GM23338 (cell line): Measurements from ENCODE around the gene C16orf74. TPM values are rescaled to one million over a fixed set of nuclear protein-coding genes. Genes with fewer than 3 reads are reported as not detected.
A peak's percentile ranks its signal among the peaks of the same experiment; 100 is the strongest.

Experiments used
- ATAC-seq: fragments of 200-7000 bp; cut with Tn5 transposase; 3 replicates; pipeline ENCODE4 v1.9.1; 2020
- DNase-seq: peaks from one replicate; pipeline ENCODE4 v3.0.0-alpha.2; 2015; ENCODE audit warnings: low spot score
- H2AFZ ChIP-seq: fragments of 200-600 bp; sonication (generic); 2 replicates; pipeline ENCODE4 v1.8.0; 2016; ENCODE audit warnings: antibody characterized with exemption, mild to moderate bottlenecking, moderate library complexity
- H3F3A ChIP-seq: fragments of 200-600 bp; sonication (generic); replicated peaks from 2 replicates; pipeline ENCODE4 v1.8.0; 2017; ENCODE audit warnings: antibody characterized with exemption, mixed run types, low read depth
- H3K27ac ChIP-seq: fragments of 200-600 bp; sonication (generic); 2 replicates; pipeline ENCODE4 v1.6.1; 2016; ENCODE audit warnings: low read depth
- H3K27me3 ChIP-seq: fragments of 200-600 bp; sonication (generic); 2 replicates; pipeline ENCODE4 v1.8.0; 2016; ENCODE audit warnings: mild to moderate bottlenecking, mixed run types, moderate library complexity; ENCODE audit not compliant: insufficient read depth
- H3K36me3 ChIP-seq: fragments of 200-600 bp; sonication (generic); 2 replicates; pipeline ENCODE4 v1.8.0; 2016; ENCODE audit warnings: mild to moderate bottlenecking; ENCODE audit not compliant: insufficient read depth
- H3K4me1 ChIP-seq: fragments of 200-600 bp; sonication (generic); 2 replicates; pipeline ENCODE4 v1.8.0; 2016; ENCODE audit warnings: mild to moderate bottlenecking, moderate library complexity; ENCODE audit not compliant: insufficient read depth
- H3K4me2 ChIP-seq: fragments of 200-600 bp; sonication (generic); 2 replicates; pipeline ENCODE4 v1.7.1; 2017; ENCODE audit warnings: mixed run types
- H3K4me3 ChIP-seq: fragments of 200-600 bp; sonication (generic); 2 replicates; pipeline ENCODE4 v1.6.1; 2016; ENCODE audit warnings: mixed run types
- H3K79me2 ChIP-seq: fragments of 200-600 bp; sonication (generic); replicated peaks from 2 replicates; pipeline ENCODE4 v1.8.0; 2017; ENCODE audit warnings: mild to moderate bottlenecking; ENCODE audit not compliant: insufficient read depth
- H3K9me2 ChIP-seq: fragments of 200-600 bp; sonication (generic); 2 replicates; pipeline ENCODE4 v1.8.0; 2017; ENCODE audit not compliant: insufficient read depth
- H4K20me1 ChIP-seq: fragments of 200-600 bp; sonication (generic); replicated peaks from 2 replicates; pipeline ENCODE4 v1.8.0; 2017; ENCODE audit warnings: mild to moderate bottlenecking; ENCODE audit not compliant: insufficient read depth
- H3K27ac Mint-ChIP-seq: 2 replicates; pipeline ENCODE4 v1.8.0; 2020; ENCODE audit warnings: inconsistent platforms, mild to moderate bottlenecking, moderate library complexity, mixed read lengths
- H3K27me3 Mint-ChIP-seq: 3 replicates; pipeline ENCODE4 v1.8.0; 2022; ENCODE audit warnings: low read depth, mild to moderate bottlenecking, moderate library complexity, mixed read lengths, inconsistent platforms; ENCODE audit not compliant: insufficient read depth, poor library complexity
- H3K36me3 Mint-ChIP-seq: 3 replicates; pipeline ENCODE4 v1.8.0; 2021; ENCODE audit warnings: low read depth, mild to moderate bottlenecking, inconsistent platforms, moderate library complexity, mixed read lengths
- H3K4me1 Mint-ChIP-seq: 3 replicates; pipeline ENCODE4 v1.8.0; 2020; ENCODE audit warnings: mild to moderate bottlenecking, inconsistent platforms, mixed read lengths
- H3K4me3 Mint-ChIP-seq: 3 replicates; pipeline ENCODE4 v1.8.0; 2021; ENCODE audit warnings: moderate library complexity, mild to moderate bottlenecking, inconsistent platforms, mixed read lengths
- H3K9me3 Mint-ChIP-seq: 3 replicates; pipeline ENCODE4 v1.8.0; 2020; ENCODE audit warnings: moderate library complexity, mild to moderate bottlenecking, inconsistent platforms, mixed read lengths
- EZH2phosphoT487 ChIP-seq: fragments of 200-600 bp; sonication (generic); IDR thresholded peaks from one replicate; pipeline ENCODE4 v1.8.1; 2018; ENCODE audit warnings: antibody characterized with exemption; ENCODE audit not compliant: unreplicated experiment
- JUNB ChIP-seq: IDR thresholded peaks from one replicate; pipeline ENCODE4 v1.6.1; 2016; ENCODE audit warnings: antibody characterized with exemption; ENCODE audit not compliant: unreplicated experiment
- POLR2AphosphoS5 ChIP-seq: IDR thresholded peaks from 2 replicates; pipeline ENCODE4 v1.6.1; 2016; ENCODE audit warnings: antibody characterized with exemption, low read depth
- polyA plus RNA-seq: library from polyadenylated mRNA; unstranded; fragments of >200 nt; fragmentation: Nextera tagmentation; extraction: Ambion mirVana; gene quantifications from 2 replicates; pipeline ENCODE4 v1.2.1, GENCODE V29; 2016
- total RNA-seq: library from RNA; depleted of rRNA; stranded (reverse); fragments of >200 nt; shearing (Covaris generic); gene quantifications from 2 replicates; pipeline ENCODE4 v1.2.3, GENCODE V29; 2014
- TF ChIP-seq, protein P1 (sequence below): IDR thresholded peaks from 2 replicates; pipeline ENCODE4 v1.6.1; 2016; ENCODE audit warnings: antibody characterized with exemption
- TF ChIP-seq, protein P2 (sequence below), 2 experiments: fragments of 200-600 bp in 1 of 2; sonication (generic) in 1 of 2; conservative IDR thresholded peaks; 2 replicates each; pipeline versions ENCODE4 v1.5.1 to v1.6.1; 2016 to 2017; ENCODE audit warnings: antibody characterized with exemption in 2 of 2, low read depth in 2 of 2, mild to moderate bottlenecking in 2 of 2, moderate library complexity in 1 of 2
- TF ChIP-seq, protein P3 (sequence below): IDR thresholded peaks from one replicate; pipeline ENCODE4 v1.6.1; 2018; ENCODE audit warnings: antibody characterized with exemption; ENCODE audit not compliant: unreplicated experiment

Gene C16orf74
- total and polyA plus RNA-seq, 2 experiments from 2014 or later, result 12.1 to 19.1 TPM

DNA sequence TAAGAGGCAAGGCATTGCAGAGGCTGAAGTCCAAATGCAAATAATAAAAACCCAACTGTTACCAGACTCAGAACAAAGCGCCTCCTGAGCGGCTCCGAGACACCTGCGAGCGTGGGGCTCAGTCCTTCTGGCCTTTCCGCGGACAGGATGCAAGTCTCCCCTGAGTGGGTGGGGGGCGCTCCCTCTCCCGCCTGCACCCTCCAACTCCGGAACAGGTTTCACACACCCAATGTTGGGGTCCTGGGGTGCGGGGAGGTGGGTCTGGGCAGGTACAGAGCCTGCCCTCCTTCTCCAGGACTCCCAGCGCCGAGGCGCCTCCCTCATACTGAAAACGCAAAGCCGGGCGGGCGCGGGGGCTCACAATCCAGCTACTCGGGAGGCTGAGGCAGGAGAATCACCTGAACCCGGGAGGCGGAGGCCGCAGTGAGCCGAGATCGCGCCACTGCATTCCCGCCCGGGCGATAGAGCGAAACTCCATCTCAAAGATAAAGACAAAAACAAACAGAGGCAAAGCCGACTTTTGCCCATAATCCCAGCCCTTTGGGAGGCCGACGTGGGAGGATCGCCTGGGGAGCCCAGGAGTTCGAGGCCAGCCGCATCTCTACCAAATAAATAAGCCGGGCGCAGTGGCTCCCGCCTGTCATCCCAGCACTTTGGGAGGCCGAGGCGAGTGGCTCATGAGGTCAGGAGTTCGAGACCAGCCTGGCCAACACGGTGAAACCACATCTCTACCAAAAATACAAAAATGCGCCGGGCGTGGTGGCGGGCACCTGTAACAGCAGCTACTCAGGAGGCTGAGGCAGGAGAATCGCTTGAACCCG is 63.0 kb downstream of the C16orf74 start:
- Histone ChIP-seq H3K36me3 (no peaks in the 10 kb centered on the region), H3F3A (peaks cover 9% of the 10 kb centered on the region; the same call in 1 of the 2 replicates), H3K79me2 (peaks cover 48% of the 10 kb centered on the region), H3K9me2 (no peaks in the 10 kb centered on the region), H3K4me1 (peaks cover 13% of the 10 kb centered on the region; the same call in 1 of the 2 replicates), H3K27ac (peak overlapping the region; percentile 69; the same call in 1 of the 2 replicates), H3K4me3 (peak overlapping the region; percentile 78), H3K27me3 (no peaks in the 10 kb centered on the region), H2AFZ (no peak overlapping the region), H3K4me2 (peak overlapping the region; percentile 88), H4K20me1 (peaks cover 18% of the 10 kb centered on the region)
- no peak for TF ChIP-seq JUNB
- TF ChIP-seq, protein P1, sequence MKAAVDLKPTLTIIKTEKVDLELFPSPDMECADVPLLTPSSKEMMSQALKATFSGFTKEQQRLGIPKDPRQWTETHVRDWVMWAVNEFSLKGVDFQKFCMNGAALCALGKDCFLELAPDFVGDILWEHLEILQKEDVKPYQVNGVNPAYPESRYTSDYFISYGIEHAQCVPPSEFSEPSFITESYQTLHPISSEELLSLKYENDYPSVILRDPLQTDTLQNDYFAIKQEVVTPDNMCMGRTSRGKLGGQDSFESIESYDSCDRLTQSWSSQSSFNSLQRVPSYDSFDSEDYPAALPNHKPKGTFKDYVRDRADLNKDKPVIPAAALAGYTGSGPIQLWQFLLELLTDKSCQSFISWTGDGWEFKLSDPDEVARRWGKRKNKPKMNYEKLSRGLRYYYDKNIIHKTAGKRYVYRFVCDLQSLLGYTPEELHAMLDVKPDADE, result no peak
- TF ChIP-seq, protein P2, sequence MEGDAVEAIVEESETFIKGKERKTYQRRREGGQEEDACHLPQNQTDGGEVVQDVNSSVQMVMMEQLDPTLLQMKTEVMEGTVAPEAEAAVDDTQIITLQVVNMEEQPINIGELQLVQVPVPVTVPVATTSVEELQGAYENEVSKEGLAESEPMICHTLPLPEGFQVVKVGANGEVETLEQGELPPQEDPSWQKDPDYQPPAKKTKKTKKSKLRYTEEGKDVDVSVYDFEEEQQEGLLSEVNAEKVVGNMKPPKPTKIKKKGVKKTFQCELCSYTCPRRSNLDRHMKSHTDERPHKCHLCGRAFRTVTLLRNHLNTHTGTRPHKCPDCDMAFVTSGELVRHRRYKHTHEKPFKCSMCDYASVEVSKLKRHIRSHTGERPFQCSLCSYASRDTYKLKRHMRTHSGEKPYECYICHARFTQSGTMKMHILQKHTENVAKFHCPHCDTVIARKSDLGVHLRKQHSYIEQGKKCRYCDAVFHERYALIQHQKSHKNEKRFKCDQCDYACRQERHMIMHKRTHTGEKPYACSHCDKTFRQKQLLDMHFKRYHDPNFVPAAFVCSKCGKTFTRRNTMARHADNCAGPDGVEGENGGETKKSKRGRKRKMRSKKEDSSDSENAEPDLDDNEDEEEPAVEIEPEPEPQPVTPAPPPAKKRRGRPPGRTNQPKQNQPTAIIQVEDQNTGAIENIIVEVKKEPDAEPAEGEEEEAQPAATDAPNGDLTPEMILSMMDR (conservative IDR thresholded peaks at IDR 0.05; ENCODE audit: low read depth in 2 of 2), result peak; percentile 18 to 44; a peak in 2 of 4 replicates
- no peak for TF ChIP-seq POLR2AphosphoS5
- no peak for TF ChIP-seq EZH2phosphoT487
- TF ChIP-seq, protein P3, sequence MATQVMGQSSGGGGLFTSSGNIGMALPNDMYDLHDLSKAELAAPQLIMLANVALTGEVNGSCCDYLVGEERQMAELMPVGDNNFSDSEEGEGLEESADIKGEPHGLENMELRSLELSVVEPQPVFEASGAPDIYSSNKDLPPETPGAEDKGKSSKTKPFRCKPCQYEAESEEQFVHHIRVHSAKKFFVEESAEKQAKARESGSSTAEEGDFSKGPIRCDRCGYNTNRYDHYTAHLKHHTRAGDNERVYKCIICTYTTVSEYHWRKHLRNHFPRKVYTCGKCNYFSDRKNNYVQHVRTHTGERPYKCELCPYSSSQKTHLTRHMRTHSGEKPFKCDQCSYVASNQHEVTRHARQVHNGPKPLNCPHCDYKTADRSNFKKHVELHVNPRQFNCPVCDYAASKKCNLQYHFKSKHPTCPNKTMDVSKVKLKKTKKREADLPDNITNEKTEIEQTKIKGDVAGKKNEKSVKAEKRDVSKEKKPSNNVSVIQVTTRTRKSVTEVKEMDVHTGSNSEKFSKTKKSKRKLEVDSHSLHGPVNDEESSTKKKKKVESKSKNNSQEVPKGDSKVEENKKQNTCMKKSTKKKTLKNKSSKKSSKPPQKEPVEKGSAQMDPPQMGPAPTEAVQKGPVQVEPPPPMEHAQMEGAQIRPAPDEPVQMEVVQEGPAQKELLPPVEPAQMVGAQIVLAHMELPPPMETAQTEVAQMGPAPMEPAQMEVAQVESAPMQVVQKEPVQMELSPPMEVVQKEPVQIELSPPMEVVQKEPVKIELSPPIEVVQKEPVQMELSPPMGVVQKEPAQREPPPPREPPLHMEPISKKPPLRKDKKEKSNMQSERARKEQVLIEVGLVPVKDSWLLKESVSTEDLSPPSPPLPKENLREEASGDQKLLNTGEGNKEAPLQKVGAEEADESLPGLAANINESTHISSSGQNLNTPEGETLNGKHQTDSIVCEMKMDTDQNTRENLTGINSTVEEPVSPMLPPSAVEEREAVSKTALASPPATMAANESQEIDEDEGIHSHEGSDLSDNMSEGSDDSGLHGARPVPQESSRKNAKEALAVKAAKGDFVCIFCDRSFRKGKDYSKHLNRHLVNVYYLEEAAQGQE, result no peak
- no peaks in the 10 kb centered on the region for H3K9me3 Mint-ChIP-seq
- 0 out of 2 replicates have a peak overlapping the region, but pooled peaks have one; percentile 70 for H3K27ac Mint-ChIP-seq
- peaks cover 17% of the 10 kb centered on the region for H3K27me3 Mint-ChIP-seq
- DNase-seq, result peak; percentile 47
- H3K36me3 Mint-ChIP-seq, result peaks cover 24% of the 10 kb centered on the region
- peak overlapping the region; percentile 85 for H3K4me3 Mint-ChIP-seq
- no peak; the same call in 2 of the 3 replicates for ATAC-seq
- peaks cover 26% of the 10 kb centered on the region for H3K4me1 Mint-ChIP-seq
